ENCODE results near the gene GALNT2. TPM values are rescaled to one million over a fixed set of nuclear protein-coding genes. Genes with fewer than 3 reads are reported as not detected.

Gene GALNT2
- total RNA-seq, 1 experiment from 2014 or later: 152 TPM

DNA sequence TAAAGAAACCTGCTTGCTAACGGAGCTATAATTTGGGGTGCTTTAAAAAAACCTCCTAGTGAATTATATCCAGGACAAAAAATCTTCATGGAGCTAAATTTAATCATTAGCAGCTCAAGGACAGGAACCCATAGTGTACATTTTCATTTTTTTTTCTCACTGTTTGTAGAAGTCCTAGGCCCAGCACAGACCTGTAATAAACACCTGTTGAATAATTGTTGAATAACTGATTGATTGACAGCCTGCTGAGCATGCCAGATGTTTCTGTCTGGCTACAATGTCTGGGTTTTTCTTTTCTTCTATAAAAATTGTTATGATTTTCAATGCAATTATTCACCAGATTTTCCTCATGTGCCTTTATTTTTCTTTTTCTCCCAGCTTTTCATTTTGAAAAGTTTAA, 10.9 kb upstream of the GALNT2 start:
- ATAC-seq (no peak), DNase-seq (ENCODE audit: low read depth, low spot score) (no peak)
- H3K4me3 ChIP-seq (ENCODE audit: low read depth in 2 of 2, low read length in 2 of 2): no peak overlapping the region
- TF ChIP-seq SIN3A (IDR thresholded peaks at IDR 0.05; ENCODE audit: borderline replicate concordance, insufficient read depth, low read depth, low read length): no peak
- TF ChIP-seq, protein P1, sequence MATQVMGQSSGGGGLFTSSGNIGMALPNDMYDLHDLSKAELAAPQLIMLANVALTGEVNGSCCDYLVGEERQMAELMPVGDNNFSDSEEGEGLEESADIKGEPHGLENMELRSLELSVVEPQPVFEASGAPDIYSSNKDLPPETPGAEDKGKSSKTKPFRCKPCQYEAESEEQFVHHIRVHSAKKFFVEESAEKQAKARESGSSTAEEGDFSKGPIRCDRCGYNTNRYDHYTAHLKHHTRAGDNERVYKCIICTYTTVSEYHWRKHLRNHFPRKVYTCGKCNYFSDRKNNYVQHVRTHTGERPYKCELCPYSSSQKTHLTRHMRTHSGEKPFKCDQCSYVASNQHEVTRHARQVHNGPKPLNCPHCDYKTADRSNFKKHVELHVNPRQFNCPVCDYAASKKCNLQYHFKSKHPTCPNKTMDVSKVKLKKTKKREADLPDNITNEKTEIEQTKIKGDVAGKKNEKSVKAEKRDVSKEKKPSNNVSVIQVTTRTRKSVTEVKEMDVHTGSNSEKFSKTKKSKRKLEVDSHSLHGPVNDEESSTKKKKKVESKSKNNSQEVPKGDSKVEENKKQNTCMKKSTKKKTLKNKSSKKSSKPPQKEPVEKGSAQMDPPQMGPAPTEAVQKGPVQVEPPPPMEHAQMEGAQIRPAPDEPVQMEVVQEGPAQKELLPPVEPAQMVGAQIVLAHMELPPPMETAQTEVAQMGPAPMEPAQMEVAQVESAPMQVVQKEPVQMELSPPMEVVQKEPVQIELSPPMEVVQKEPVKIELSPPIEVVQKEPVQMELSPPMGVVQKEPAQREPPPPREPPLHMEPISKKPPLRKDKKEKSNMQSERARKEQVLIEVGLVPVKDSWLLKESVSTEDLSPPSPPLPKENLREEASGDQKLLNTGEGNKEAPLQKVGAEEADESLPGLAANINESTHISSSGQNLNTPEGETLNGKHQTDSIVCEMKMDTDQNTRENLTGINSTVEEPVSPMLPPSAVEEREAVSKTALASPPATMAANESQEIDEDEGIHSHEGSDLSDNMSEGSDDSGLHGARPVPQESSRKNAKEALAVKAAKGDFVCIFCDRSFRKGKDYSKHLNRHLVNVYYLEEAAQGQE (IDR thresholded peaks at IDR 0.05; ENCODE audit: insufficient read depth in 1 of 2, low read depth in 2 of 2, low read length in 1 of 2): no peak
- TF ChIP-seq, protein P2, sequence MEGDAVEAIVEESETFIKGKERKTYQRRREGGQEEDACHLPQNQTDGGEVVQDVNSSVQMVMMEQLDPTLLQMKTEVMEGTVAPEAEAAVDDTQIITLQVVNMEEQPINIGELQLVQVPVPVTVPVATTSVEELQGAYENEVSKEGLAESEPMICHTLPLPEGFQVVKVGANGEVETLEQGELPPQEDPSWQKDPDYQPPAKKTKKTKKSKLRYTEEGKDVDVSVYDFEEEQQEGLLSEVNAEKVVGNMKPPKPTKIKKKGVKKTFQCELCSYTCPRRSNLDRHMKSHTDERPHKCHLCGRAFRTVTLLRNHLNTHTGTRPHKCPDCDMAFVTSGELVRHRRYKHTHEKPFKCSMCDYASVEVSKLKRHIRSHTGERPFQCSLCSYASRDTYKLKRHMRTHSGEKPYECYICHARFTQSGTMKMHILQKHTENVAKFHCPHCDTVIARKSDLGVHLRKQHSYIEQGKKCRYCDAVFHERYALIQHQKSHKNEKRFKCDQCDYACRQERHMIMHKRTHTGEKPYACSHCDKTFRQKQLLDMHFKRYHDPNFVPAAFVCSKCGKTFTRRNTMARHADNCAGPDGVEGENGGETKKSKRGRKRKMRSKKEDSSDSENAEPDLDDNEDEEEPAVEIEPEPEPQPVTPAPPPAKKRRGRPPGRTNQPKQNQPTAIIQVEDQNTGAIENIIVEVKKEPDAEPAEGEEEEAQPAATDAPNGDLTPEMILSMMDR (IDR thresholded peaks at IDR 0.05): no peak
- TF ChIP-seq POLR2AphosphoS5 (IDR thresholded peaks at IDR 0.05; ENCODE audit: low read depth, low read length): no peak
- no peaks in the 10 kb centered on the region for H3K4me1 ChIP-seq (ENCODE audit: control insufficient read depth, insufficient read depth, low read length)
- no peaks in the 10 kb centered on the region for H3K27me3 ChIP-seq (ENCODE audit: control insufficient read depth, insufficient read depth, low read length)
- in situ Hi-C loops (cut with HindIII; ENCODE audit: low pct_unique_long_range_greater_than_20kb, low sequenced_read_pairs) (no loop called here), intact Hi-C loops (cut with micrococcal nuclease; ENCODE audit: unreplicated experiment) (no loop called here)
- CTCF ChIA-PET: no interaction called here
- POLR2A ChIA-PET: no interaction called here
- no TSS peak for BruUV-seq (replicated peaks)
- no peaks in the 10 kb centered on the region for H3K36me3 ChIP-seq (ENCODE audit: control insufficient read depth, insufficient read depth, low read length)
- no peaks in the 10 kb centered on the region for H3K9me3 ChIP-seq (ENCODE audit: control insufficient read depth, insufficient read depth, low read depth, low read length)
- H3K27ac ChIP-seq (ENCODE audit: low read length): no peak overlapping the region

DNA sequence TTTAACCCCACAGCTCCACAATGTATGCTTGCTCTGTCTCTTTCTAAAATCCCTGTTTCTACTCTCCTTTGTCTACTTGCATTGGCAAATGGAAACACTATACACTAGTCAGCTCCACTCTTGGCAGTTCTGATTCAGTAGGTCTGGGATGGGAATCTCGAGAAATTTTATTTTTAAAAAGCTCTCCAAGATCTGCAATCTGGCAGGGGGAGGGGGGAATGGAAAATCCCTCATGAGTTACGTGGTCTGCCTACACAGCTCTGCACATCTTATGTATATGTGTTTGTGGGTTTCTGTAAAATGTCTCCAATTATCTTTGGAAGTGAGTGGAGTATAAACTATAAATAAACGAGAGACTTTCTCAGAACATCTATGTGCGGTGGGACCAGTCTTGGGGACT, 9.9 kb upstream of the GALNT2 start:
- BruUV-seq (replicated peaks): no TSS peak

More for the DNA sequence above, 9.9 kb upstream of the GALNT2 start:
- CTCF ChIA-PET: no interaction called here
- in situ Hi-C loops (cut with HindIII; ENCODE audit: low pct_unique_long_range_greater_than_20kb, low sequenced_read_pairs) (no loop called here), intact Hi-C loops (cut with micrococcal nuclease; ENCODE audit: unreplicated experiment) (no loop called here)
- H3K36me3 ChIP-seq (ENCODE audit: control insufficient read depth, insufficient read depth, low read length): no peaks in the 10 kb centered on the region
- ATAC-seq: no peak
- no peak overlapping the region for H3K27ac ChIP-seq (ENCODE audit: low read length)
- POLR2A ChIA-PET: no interaction called here
- no peaks in the 10 kb centered on the region for H3K9me3 ChIP-seq (ENCODE audit: control insufficient read depth, insufficient read depth, low read depth, low read length)
- no peaks in the 10 kb centered on the region for H3K27me3 ChIP-seq (ENCODE audit: control insufficient read depth, insufficient read depth, low read length)
- DNase-seq (ENCODE audit: low read depth, low spot score): no peak
- H3K4me1 ChIP-seq (ENCODE audit: control insufficient read depth, insufficient read depth, low read length): no peaks in the 10 kb centered on the region
- no peak overlapping the region for H3K4me3 ChIP-seq (ENCODE audit: low read depth in 2 of 2, low read length in 2 of 2)
- TF ChIP-seq TCF7L2 (IDR thresholded peaks at IDR 0.05; ENCODE audit: low read depth, low read length): no peak
- no peak for TF ChIP-seq SIN3A (IDR thresholded peaks at IDR 0.05; ENCODE audit: borderline replicate concordance, insufficient read depth, low read depth, low read length)
- TF ChIP-seq, protein P1 (IDR thresholded peaks at IDR 0.05; ENCODE audit: insufficient read depth in 1 of 2, low read depth in 2 of 2, low read length in 1 of 2): no peak
- TF ChIP-seq POLR2AphosphoS5 (IDR thresholded peaks at IDR 0.05; ENCODE audit: low read depth, low read length): no peak
- TF ChIP-seq, protein P2 (IDR thresholded peaks at IDR 0.05): no peak
